A549 (cell line): ENCODE measurements around the gene HTR2A.

ENCODE experiments used
- BHLHE40 ChIP-seq: IDR thresholded peaks from 2 replicates; pipeline ENCODE4 v1.6.1; 2012; ENCODE audit warnings: low read depth, low read length, inconsistent platforms
- JUNB ChIP-seq: fragments of >200 bp; sonication (Bioruptor Twin); formaldehyde crosslinking; IDR thresholded peaks from 2 replicates; pipeline ENCODE4 v1.6.1; 2016
- RAD21 ChIP-seq, 2 experiments: fragments of >200 bp in 1 of 2; sonication (Bioruptor Twin) in 1 of 2; formaldehyde crosslinking in 1 of 2; IDR thresholded peaks in 1 of 2; conservative IDR thresholded peaks in 1 of 2; 2 replicates in 1 of 2; 3 replicates in 1 of 2; pipeline ENCODE4 v1.6.1; 2012 to 2018; ENCODE audit warnings: inconsistent platforms in 1 of 2
- TF ChIP-seq, protein P1 (sequence below): fragments of >200 bp; sonication (Bioruptor Twin); formaldehyde crosslinking; IDR thresholded peaks from 3 replicates; pipeline ENCODE4 v1.5.1; 2016

DNA sequence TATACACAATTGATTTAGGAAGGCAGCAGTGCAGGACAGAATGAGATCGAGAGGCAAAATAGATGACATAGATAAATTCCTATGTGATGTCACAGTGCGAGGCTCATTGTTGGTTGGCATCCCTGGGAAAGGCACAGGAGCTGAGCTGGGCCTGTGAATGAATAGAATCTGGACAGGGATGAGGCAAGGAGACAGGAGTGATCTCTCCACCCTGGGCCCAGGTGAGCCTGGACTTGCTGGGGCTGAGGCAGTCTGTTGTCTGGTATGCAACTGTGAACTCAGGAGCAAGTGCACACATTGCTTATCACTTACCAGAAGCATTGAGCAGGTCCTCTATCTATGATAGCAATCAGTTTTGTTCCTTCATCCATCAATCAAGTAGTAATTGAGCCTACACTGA is 51.7 kb downstream of the HTR2A start:
- no peak for TF ChIP-seq JUNB
- TF ChIP-seq, protein P1, sequence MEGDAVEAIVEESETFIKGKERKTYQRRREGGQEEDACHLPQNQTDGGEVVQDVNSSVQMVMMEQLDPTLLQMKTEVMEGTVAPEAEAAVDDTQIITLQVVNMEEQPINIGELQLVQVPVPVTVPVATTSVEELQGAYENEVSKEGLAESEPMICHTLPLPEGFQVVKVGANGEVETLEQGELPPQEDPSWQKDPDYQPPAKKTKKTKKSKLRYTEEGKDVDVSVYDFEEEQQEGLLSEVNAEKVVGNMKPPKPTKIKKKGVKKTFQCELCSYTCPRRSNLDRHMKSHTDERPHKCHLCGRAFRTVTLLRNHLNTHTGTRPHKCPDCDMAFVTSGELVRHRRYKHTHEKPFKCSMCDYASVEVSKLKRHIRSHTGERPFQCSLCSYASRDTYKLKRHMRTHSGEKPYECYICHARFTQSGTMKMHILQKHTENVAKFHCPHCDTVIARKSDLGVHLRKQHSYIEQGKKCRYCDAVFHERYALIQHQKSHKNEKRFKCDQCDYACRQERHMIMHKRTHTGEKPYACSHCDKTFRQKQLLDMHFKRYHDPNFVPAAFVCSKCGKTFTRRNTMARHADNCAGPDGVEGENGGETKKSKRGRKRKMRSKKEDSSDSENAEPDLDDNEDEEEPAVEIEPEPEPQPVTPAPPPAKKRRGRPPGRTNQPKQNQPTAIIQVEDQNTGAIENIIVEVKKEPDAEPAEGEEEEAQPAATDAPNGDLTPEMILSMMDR, result no peak
- no peak for TF ChIP-seq RAD21 (conservative IDR thresholded peaks at IDR 0.05 in 1 of 2, IDR thresholded peaks at IDR 0.05 in 1 of 2)
- TF ChIP-seq BHLHE40, result no peak
